ENCODE data around the gene TECTA.

GRCh38 chr11:121161349-121161917 lies 60.4 kb downstream of the TECTA start:
- TF ChIP-seq CTCF (IDR thresholded peaks at IDR 0.05; ENCODE audit: low read depth, low read length, poor library complexity, severe bottlenecking) (no peak), EZH2phosphoT487 (IDR thresholded peaks at IDR 0.05; ENCODE audit: borderline replicate concordance, low read length) (no peak)

All from DOHH2 (cell line).